GM10266 (cell line): ENCODE data around the gene COQ2.

Source experiments
- DNase-seq: peaks from one replicate; pipeline ENCODE4 v3.0.0; 2012; ENCODE audit errors: extremely low spot score
- CTCF ChIP-seq: IDR thresholded peaks from 2 replicates; pipeline ENCODE4 v1.5.1; 2012; ENCODE audit warnings: mild to moderate bottlenecking, low read depth; ENCODE audit not compliant: control insufficient read depth, insufficient read depth; ENCODE audit errors: missing control alignments

COQ2 gene

GRCh38 chr4:83219344-83220331 lies 65.0 kb downstream of the COQ2 start:
- no peak for DNase-seq
- TF ChIP-seq CTCF, result no peak

DNA sequence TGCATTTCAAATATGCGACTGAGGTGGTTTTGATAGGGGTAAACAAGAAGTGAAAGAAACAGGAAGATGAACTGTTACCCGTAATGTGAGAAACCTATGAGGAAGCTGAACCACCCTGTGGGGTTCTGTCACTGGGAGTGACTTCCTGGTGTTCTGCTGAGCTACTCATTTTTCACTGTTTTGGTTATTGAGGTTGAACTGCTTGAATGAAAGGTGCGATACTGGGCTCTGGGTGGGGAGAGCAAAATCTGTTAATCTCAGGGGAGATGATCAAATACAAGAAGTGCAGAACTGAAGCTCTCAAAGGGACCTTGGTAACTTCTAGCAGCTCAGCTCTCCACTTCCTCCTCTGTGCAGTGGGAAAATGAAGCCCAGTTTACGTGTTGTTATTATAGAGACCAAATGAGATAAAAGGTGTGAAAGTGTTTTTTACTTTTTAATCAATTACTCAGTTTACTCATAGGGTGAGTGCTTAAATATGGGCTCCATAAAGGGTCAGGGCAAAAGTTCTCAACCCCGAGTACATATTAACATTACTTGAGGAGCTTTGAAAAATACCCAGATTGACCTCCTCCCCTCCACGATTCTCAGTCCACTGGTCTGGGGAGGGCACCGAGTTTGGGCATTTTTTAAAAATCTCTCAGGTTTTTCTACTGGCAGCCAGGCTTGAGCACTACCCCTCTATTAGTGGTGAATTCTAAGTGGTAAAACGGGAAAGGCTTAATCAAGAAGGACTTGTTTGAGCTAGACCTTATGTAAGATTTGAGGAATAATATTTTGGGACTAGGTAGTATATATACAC lies 66.7 kb downstream of the COQ2 start:
- DNase-seq, result peak; percentile 64
- TF ChIP-seq CTCF, result no peak

DNA sequence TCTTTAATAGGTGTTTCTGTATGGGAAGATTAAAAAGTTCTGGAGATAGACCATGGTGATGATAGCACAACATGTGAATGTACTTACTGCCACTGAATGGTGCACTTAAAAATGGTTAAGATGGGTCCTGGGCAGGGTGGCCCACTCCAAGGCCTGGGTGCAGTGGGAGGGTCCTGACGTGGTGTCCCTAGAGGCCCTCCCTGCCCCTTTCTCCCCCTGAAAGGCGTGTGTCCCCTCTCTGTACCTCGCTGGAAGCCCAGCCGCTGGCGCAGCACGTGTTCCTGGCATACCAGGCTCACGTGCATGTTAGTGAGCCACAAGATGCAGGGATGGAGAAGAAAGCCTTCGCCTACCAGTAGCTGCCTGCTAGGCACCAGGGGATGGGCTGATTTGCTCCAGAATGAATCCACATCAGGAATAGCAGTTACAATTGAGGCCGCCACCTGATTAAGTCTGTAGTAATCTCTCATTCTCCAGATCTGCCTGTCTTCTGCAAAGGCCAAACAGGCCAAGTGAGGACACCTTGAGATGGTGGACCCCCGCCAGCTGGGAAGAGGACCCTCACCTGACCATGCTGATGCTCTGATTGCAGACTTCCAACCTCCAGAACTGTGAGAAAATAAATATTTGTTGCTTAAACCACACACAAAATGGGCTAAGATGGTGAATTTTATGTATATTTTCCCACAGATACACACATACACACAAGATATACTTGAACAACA lies 67.5 kb downstream of the COQ2 start:
- DNase-seq, result no peak
- no peak for TF ChIP-seq CTCF

GRCh38 chr4:83214079-83214478 lies 70.5 kb downstream of the COQ2 start:
- no peak for DNase-seq
- no peak for TF ChIP-seq CTCF
